HEK293 (cell line): Measurements from ENCODE around the gene OLFM2.

ENCODE experiments used
- YY1 ChIP-seq: fragments of 450-650 bp; formaldehyde crosslinking; IDR thresholded peaks from 2 replicates; pipeline ENCODE4 v1.5.1; 2018; ENCODE audit warnings: missing biosample characterization, missing genetic modification characterization
- ZNF626 ChIP-seq: fragments of 450-650 bp; sonication (Bioruptor Pico); formaldehyde crosslinking; IDR thresholded peaks from 2 replicates; pipeline ENCODE4 v1.5.1; 2018; ENCODE audit warnings: missing biosample characterization, missing genetic modification characterization, inconsistent platforms

DNA sequence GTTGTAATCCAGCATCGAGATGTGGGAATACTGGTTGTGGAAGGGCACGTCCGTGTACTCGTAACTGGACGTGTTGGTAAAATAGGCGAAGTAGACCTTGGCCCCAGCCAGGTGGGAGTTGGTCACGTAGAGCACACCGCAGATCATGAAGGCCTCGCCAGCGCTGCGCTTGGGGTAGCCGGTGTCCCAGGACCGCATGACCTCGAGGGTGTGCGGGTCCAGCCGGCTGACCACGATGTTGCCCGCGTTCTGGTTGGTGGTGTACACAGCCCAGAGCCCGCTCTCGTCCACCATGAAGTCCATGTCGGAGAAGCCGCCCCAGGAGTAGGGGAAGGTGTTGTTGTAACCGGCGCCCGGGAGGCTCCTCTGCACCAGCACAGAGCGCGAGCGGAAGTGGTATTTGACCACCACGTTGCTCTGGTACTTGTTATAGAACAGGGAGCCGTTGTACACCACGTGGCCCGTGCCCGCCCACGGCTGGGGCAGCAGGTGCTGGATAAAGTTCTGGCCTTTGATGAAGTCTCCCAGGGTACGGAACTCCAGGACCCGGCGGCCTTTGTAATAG lies 82.0 kb downstream of the OLFM2 start:
- TF ChIP-seq ZNF626 (no peak), YY1 (tag by site-specific recombination) (no peak)
